ENCODE measurements around the gene TIMP2.

Gene TIMP2

DNA sequence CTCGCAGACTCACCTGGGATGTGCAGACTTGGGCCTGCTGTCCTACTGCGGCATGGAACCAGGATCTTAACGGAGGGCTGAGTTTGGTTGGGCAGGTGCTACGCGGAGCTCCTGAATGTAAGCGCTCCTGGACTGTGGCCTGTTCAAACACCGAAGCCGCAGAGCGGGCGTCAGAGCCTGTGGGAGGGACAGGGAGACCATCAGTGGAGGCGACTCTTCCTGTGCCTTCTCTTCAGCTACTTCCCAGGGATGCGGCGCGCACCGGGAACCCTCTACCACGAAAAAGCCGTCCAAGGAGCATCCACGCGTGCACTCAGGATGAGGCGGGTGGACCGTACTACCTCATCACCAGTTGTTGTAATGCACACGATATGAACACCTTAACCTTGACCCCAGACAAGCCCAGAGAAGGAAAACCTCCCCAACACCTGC, 86.6 kb downstream of the TIMP2 start:
- Histone ChIP-seq H3K9ac (ENCODE audit: low read length) (no peak overlapping the region), H3K36me3 (ENCODE audit: insufficient read depth, low read length) (peaks cover 46% of the 10 kb centered on the region), H3K9me3 (ENCODE audit: low read length) (no peaks in the 10 kb centered on the region), H3K4me3 (ENCODE audit: low read depth in 1 of 2, low read length in 2 of 2) (no peak overlapping the region), H3K4me1 (ENCODE audit: insufficient read depth, low read length) (peaks cover 24% of the 10 kb centered on the region), H3K27me3 (ENCODE audit: control insufficient read depth in 1 of 2, insufficient read depth in 2 of 2, low read length in 2 of 2) (no peaks in the 10 kb centered on the region), H3K27ac (ENCODE audit: low read depth, low read length) (no peak overlapping the region)

DNA sequence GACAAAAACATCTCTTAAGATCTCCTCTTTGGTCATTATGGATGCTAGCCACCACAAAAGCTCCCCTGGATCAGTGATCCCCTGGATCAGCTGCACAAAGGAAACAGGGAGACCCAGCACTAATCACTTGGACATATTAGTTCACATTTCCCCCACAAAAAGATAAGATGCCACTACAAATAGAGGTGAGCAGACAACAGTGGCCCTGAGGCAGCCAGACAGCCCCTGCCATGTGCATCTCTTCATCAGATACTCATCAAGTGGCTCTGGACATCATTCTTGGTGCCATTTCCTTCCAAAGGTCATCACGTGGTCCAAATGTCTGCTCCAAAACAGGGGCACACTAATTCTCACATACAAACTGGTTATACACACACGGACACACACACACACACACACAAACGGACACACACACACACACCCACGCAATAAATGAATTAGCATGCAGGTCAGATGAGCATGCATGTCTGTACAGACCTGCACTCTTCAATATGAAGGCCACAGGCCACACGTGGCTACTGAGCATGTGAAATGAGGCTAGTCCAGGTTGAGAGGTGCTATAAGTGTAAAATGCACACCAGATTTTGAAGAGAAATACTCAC, 88.7 kb downstream of the TIMP2 start:
- Histone ChIP-seq H3K27ac (ENCODE audit: low read depth, low read length) (no peak overlapping the region), H3K36me3 (ENCODE audit: insufficient read depth, low read length) (peaks cover 65% of the 10 kb centered on the region), H3K4me3 (ENCODE audit: low read depth in 1 of 2, low read length in 2 of 2) (no peak overlapping the region), H3K27me3 (ENCODE audit: control insufficient read depth in 1 of 2, insufficient read depth in 2 of 2, low read length in 2 of 2) (no peaks in the 10 kb centered on the region), H3K9me3 (ENCODE audit: low read length) (no peaks in the 10 kb centered on the region), H3K4me1 (ENCODE audit: insufficient read depth, low read length) (peaks cover 22% of the 10 kb centered on the region), H3K9ac (ENCODE audit: low read length) (no peak overlapping the region)

DNA sequence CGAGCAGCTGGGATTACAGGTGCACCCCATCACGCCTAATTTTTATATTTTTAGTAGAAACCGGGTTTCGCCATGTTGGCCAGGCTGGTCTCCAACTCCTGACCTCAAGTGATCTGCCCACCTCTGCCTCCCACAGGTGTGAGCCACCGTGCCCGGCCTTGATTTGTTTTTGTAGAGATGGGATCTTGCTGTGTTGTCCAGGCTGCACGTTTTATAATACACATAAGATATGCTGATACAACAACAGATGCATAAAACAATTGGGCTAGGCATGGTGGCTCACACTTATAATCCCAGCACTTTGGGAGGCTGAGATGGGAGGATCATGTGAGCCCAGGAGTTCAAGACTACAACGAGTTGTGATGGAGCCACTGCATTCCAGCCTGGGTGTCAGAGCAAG, 90.6 kb downstream of the TIMP2 start:
- Histone ChIP-seq H3K27ac (ENCODE audit: low read depth, low read length) (no peak overlapping the region), H3K9me3 (ENCODE audit: low read length) (no peaks in the 10 kb centered on the region), H3K27me3 (ENCODE audit: control insufficient read depth in 1 of 2, insufficient read depth in 2 of 2, low read length in 2 of 2) (no peaks in the 10 kb centered on the region), H3K36me3 (ENCODE audit: insufficient read depth, low read length) (peaks cover 76% of the 10 kb centered on the region), H3K9ac (ENCODE audit: low read length) (no peak overlapping the region), H3K4me1 (ENCODE audit: insufficient read depth, low read length) (peaks cover 17% of the 10 kb centered on the region), H3K4me3 (ENCODE audit: low read depth in 1 of 2, low read length in 2 of 2) (no peak overlapping the region)

DNA sequence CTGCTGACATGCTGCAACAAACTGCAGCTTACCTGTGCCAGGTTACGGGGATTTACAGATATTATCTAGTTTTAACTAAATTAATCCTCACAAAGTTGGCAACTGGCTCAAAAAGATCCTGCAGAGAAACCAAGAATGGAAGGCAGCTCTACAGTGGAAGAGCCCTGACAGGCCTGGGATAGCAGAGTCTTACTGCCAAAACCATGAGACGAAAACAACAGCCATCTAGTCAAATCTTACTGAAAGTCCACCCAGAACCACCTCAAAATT, 92.7 kb downstream of the TIMP2 start:
- no peaks in the 10 kb centered on the region for H3K27me3 ChIP-seq (ENCODE audit: control insufficient read depth in 1 of 2, insufficient read depth in 2 of 2, low read length in 2 of 2)
- no peaks in the 10 kb centered on the region for H3K9me3 ChIP-seq (ENCODE audit: low read length)
- no peak overlapping the region for H3K27ac ChIP-seq (ENCODE audit: low read depth, low read length)
- peaks cover under 1% of the 10 kb centered on the region for H3K4me1 ChIP-seq (ENCODE audit: insufficient read depth, low read length)
- H3K4me3 ChIP-seq (ENCODE audit: low read depth in 1 of 2, low read length in 2 of 2): no peak overlapping the region
- H3K36me3 ChIP-seq (ENCODE audit: insufficient read depth, low read length): peaks cover 86% of the 10 kb centered on the region
- no peak overlapping the region for H3K9ac ChIP-seq (ENCODE audit: low read length)

DNA sequence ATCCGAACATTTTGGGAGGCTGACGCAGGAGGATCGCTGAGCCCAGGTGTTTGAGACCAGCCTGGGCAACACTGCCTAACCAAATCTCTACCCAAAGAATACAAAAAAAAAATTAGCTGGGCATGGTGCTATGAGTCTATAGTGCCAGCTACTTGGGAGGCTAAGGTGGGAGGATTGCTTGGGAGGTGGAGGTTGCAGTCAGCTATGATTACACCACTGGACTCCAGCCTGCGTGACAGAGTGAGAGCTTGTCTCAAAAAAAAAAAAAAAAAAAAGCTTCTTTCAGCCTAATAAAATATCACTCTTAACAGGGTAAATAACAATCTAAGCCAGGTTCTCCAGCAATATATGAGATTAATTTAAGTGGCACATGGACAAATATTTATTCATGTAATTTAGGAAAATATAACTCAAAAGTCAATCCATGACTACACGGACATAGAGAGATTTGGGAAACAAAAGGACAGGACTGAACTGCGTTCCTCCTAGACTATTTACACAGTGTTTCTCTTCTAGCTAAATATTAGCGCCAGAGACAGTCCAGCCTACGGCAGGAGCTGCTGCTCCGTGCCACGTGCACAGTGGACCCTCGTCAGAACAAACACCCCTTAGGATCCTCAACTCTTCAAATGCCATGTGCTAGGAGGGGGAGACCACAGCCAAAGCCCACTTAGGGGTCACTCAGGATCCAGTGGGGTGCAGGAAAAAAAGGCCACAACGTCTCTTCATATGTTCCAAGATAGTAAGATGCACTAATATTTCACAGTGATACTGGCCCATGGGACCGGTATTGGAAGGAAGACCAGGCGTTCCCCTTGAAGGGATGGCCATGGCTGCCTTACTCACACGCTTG, 93.3 kb downstream of the TIMP2 start:
- Histone ChIP-seq H3K4me1 (ENCODE audit: insufficient read depth, low read length) (no peaks in the 10 kb centered on the region), H3K9me3 (ENCODE audit: low read length) (no peaks in the 10 kb centered on the region), H3K27me3 (ENCODE audit: control insufficient read depth in 1 of 2, insufficient read depth in 2 of 2, low read length in 2 of 2) (no peaks in the 10 kb centered on the region), H3K9ac (ENCODE audit: low read length) (no peak overlapping the region), H3K36me3 (ENCODE audit: insufficient read depth, low read length) (peaks cover 85% of the 10 kb centered on the region), H3K27ac (ENCODE audit: low read depth, low read length) (no peak overlapping the region), H3K4me3 (ENCODE audit: low read depth in 1 of 2, low read length in 2 of 2) (no peak overlapping the region)

DNA sequence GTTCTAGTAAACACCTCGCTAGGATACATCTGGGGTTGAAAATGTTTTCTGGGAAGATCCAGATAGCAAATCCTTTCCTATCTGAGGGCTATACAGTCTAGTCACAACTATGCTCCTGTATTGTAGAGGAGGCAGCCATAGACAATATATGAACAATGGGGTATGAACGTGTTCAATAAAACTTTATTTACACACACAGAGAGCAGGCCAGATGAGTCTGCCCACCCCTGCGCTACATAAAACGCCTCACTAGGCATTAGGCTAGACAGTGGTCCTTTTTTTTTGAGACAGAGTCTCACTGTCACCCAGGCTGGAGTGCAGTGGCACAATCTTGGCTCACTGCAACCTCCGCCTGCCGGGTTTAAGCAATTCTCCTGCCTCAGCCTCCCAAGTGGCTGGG, 95.7 kb downstream of the TIMP2 start:
- no peaks in the 10 kb centered on the region for H3K4me1 ChIP-seq (ENCODE audit: insufficient read depth, low read length)
- no peak overlapping the region for H3K4me3 ChIP-seq (ENCODE audit: low read depth in 1 of 2, low read length in 2 of 2)
- no peaks in the 10 kb centered on the region for H3K27me3 ChIP-seq (ENCODE audit: control insufficient read depth in 1 of 2, insufficient read depth in 2 of 2, low read length in 2 of 2)
- no peak overlapping the region for H3K9ac ChIP-seq (ENCODE audit: low read length)
- no peaks in the 10 kb centered on the region for H3K9me3 ChIP-seq (ENCODE audit: low read length)
- peaks cover 84% of the 10 kb centered on the region for H3K36me3 ChIP-seq (ENCODE audit: insufficient read depth, low read length)
- no peak overlapping the region for H3K27ac ChIP-seq (ENCODE audit: low read depth, low read length)

DNA sequence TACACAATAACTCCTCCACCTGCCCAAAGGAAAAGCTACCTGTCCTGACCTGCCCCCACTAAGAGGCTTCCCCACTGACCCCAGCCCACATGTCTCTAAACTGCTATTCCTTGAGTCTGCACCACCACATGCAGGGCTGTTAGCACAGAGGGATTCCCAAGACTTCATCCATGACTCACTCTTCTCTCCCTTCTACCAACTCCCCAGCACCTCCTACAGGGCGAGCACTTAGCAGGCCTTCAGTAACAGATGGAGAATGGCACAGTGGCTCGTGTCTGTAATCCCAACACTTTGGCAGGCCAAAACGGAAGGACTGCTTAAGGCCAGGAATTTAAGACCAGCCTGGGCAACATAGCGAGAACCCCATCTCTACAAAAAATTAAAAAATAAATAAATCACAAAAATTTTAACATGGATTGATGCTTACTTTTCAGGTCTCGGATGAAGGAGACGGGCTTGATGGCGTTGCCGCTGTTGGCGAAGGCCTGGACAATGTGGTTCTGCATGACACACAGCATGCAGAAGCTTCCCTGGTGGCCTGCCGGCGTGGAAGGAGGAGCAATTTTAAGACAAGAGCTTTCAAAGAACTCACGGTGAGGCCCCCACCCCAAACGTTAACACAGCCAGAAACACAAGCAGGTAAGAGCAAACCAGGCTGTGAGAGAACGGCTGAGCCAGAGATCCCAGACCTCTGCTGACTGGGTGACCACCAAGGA, 96.6 kb downstream of the TIMP2 start:
- H3K9ac ChIP-seq (ENCODE audit: low read length): no peak overlapping the region
- no peak overlapping the region for H3K27ac ChIP-seq (ENCODE audit: low read depth, low read length)
- H3K4me3 ChIP-seq (ENCODE audit: low read depth in 1 of 2, low read length in 2 of 2): no peak overlapping the region
- no peaks in the 10 kb centered on the region for H3K27me3 ChIP-seq (ENCODE audit: control insufficient read depth in 1 of 2, insufficient read depth in 2 of 2, low read length in 2 of 2)
- no peaks in the 10 kb centered on the region for H3K4me1 ChIP-seq (ENCODE audit: insufficient read depth, low read length)
- H3K36me3 ChIP-seq (ENCODE audit: insufficient read depth, low read length): peaks cover 84% of the 10 kb centered on the region
- H3K9me3 ChIP-seq (ENCODE audit: low read length): no peaks in the 10 kb centered on the region

DNA sequence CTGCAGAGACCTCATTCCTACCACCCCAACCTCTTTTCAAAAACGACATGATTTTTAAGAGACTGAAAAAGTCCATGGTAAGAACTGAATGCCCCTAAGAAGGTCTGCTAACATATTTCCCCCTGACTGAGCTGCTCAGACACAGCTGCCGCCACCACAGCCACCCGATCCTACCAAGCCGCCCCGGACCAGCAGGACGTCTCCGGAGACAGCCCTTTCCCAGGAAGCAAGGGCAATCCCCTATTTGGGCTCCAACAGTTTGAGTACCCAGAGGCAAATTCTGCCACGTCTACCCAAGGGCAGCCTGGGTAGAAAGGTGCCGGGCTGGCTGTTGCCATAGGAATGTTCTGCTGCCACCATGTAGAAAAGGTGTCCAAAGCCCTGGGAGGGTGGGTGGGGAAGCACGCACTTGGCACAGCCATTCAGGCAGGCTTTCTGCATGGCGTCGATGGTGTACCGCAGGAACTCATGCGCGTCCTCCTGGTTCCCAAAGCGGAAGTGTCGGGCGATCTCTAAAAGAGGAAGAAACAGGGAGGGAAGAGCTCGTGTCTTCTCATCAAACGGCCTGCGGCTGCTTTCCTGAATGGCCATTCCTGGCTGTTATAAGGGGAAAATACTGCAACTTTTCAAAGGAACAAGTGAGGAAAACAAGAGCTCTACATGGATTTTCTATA, 98.2 kb downstream of the TIMP2 start:
- H3K9me3 ChIP-seq (ENCODE audit: low read length): no peaks in the 10 kb centered on the region
- no peak overlapping the region for H3K27ac ChIP-seq (ENCODE audit: low read depth, low read length)
- no peaks in the 10 kb centered on the region for H3K4me1 ChIP-seq (ENCODE audit: insufficient read depth, low read length)
- H3K4me3 ChIP-seq (ENCODE audit: low read depth in 1 of 2, low read length in 2 of 2): no peak overlapping the region
- H3K36me3 ChIP-seq (ENCODE audit: insufficient read depth, low read length): peaks cover 81% of the 10 kb centered on the region
- H3K27me3 ChIP-seq (ENCODE audit: control insufficient read depth in 1 of 2, insufficient read depth in 2 of 2, low read length in 2 of 2): no peaks in the 10 kb centered on the region
- H3K9ac ChIP-seq (ENCODE audit: low read length): no peak overlapping the region

DNA sequence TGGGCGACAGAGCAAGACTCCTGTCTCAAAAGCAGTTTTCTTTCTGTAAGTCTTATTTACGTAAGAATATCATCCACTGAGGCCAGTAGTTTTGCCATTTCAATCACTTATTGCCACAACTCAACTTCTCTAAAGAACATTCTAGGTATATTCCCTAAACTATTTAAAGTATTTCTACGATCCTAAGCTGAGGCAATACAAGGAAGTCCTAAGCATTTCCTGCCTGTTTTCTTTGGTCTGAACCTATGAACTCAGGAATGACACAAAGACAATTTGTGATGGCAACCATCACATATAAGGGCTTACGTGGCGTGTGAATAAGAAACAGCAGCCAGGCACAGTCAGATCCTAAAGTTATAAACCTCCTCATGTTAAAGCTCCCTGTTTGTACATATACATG, 98.8 kb downstream of the TIMP2 start:
- H3K27me3 ChIP-seq (ENCODE audit: control insufficient read depth in 1 of 2, insufficient read depth in 2 of 2, low read length in 2 of 2): no peaks in the 10 kb centered on the region
- H3K27ac ChIP-seq (ENCODE audit: low read depth, low read length): no peak overlapping the region
- H3K36me3 ChIP-seq (ENCODE audit: insufficient read depth, low read length): peaks cover 82% of the 10 kb centered on the region

DNA sequence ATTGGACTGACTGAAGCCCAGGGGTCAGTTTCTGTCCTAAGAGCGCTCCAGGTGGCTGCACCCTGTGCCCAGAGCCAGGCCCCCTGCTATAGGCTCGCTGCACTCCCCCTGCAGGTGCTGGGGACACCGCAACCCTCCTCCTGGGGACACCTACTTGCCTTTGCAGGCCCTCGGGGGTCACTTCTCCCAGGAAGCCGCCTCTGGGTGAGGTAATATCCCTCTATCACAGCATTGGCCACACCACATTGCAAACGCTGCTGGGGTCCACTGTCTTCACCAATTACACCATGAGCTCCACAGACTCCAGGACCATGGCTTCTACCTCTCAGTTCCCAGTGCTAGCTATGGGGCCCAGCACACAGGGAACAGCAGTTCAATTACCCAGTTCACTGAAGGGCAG, 99.5 kb downstream of the TIMP2 start:
- peaks cover 83% of the 10 kb centered on the region for H3K36me3 ChIP-seq (ENCODE audit: insufficient read depth, low read length)
- H3K27ac ChIP-seq (ENCODE audit: low read depth, low read length): no peak overlapping the region
- no peak overlapping the region for H3K9ac ChIP-seq (ENCODE audit: low read length)

More for the DNA sequence above, 98.8 kb downstream of the TIMP2 start:
- Histone ChIP-seq H3K4me1 (ENCODE audit: insufficient read depth, low read length) (no peaks in the 10 kb centered on the region), H3K9me3 (ENCODE audit: low read length) (no peaks in the 10 kb centered on the region), H3K4me3 (ENCODE audit: low read depth in 1 of 2, low read length in 2 of 2) (no peak overlapping the region), H3K9ac (ENCODE audit: low read length) (no peak overlapping the region)

DNA sequence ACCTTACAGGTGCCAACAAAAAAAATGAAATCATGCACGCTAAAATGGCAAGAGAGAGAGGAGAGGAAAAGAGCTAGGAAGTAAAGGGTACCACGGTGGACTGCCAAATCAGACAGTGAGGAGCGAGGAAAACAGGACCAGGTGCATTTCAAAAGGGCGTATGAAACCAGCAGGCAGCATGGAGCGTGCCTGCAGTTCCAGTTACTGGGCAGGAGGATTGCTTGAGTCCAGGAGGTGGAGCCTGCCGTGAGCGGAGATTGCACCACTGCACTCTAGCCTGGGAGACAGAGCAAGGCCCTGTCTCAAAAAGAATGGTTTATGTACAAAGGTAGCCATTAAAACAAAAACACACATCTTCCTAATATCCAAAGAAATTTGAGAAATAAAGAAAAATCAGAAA, 100.9 kb downstream of the TIMP2 start:
- Histone ChIP-seq H3K9me3 (ENCODE audit: low read length) (no peaks in the 10 kb centered on the region), H3K4me1 (ENCODE audit: insufficient read depth, low read length) (no peaks in the 10 kb centered on the region), H3K4me3 (ENCODE audit: low read depth in 1 of 2, low read length in 2 of 2) (no peak overlapping the region), H3K36me3 (ENCODE audit: insufficient read depth, low read length) (peaks cover 87% of the 10 kb centered on the region), H3K27ac (ENCODE audit: low read depth, low read length) (no peak overlapping the region), H3K9ac (ENCODE audit: low read length) (no peak overlapping the region), H3K27me3 (ENCODE audit: control insufficient read depth in 1 of 2, insufficient read depth in 2 of 2, low read length in 2 of 2) (no peaks in the 10 kb centered on the region)

More for the DNA sequence above, 99.5 kb downstream of the TIMP2 start:
- no peaks in the 10 kb centered on the region for H3K9me3 ChIP-seq (ENCODE audit: low read length)
- H3K4me1 ChIP-seq (ENCODE audit: insufficient read depth, low read length): no peaks in the 10 kb centered on the region
- H3K4me3 ChIP-seq (ENCODE audit: low read depth in 1 of 2, low read length in 2 of 2): no peak overlapping the region
- H3K27me3 ChIP-seq (ENCODE audit: control insufficient read depth in 1 of 2, insufficient read depth in 2 of 2, low read length in 2 of 2): no peaks in the 10 kb centered on the region

Measured in muscle layer of colon (tissue), 2 donors.